Mesendoderm (in vitro differentiated cells): Measurements from ENCODE around the gene OR2D2.
"Not testable (repeated sequence)": the region's sequence is repeated elsewhere in the genome, so short reads cannot be mapped to it uniquely, and the experiment has no call there.

Experiments
- DNase-seq: peaks from one replicate; pipeline ENCODE4 v3.0.0; 2013
- H2AK5ac ChIP-seq: 2 replicates; pipeline ENCODE4 v1.6.1; 2013; ENCODE audit warnings: low read length, inconsistent platforms
- H2BK120ac ChIP-seq: 2 replicates; pipeline ENCODE4 v1.6.1; 2013; ENCODE audit warnings: low read depth, mild to moderate bottlenecking, low read length, moderate library complexity, mixed read lengths
- H2BK15ac ChIP-seq: replicated peaks from 2 replicates; pipeline ENCODE4 v1.6.1; 2013; ENCODE audit warnings: low read depth, mild to moderate bottlenecking, moderate library complexity
- H2BK5ac ChIP-seq: 2 replicates; pipeline ENCODE4 v1.6.1; 2013; ENCODE audit warnings: low read length, inconsistent platforms
- H3K18ac ChIP-seq: 2 replicates; pipeline ENCODE4 v1.6.1; 2013; ENCODE audit warnings: mild to moderate bottlenecking, low read length, mixed read lengths
- H3K23ac ChIP-seq: one replicate; pipeline ENCODE4 v1.6.1; 2013; ENCODE audit warnings: low read length
- H3K27ac ChIP-seq: 2 replicates; pipeline ENCODE4 v1.5.1; 2013; ENCODE audit warnings: low read depth, mild to moderate bottlenecking, inconsistent platforms, low read length, moderate library complexity
- H3K27me3 ChIP-seq: 2 replicates; pipeline ENCODE4 v1.6.1; 2013; ENCODE audit warnings: low read length, control low read depth, mild to moderate bottlenecking, inconsistent platforms; ENCODE audit not compliant: insufficient read depth, poor library complexity
- H3K36me3 ChIP-seq: 2 replicates; pipeline ENCODE4 v1.6.1; 2013; ENCODE audit warnings: low read length, inconsistent platforms; ENCODE audit not compliant: control insufficient read depth, insufficient read depth
- H3K4ac ChIP-seq: one replicate; pipeline ENCODE4 v1.6.1; 2013; ENCODE audit warnings: low read depth, mild to moderate bottlenecking, low read length, moderate library complexity
- H3K4me1 ChIP-seq: 2 replicates; pipeline ENCODE4 v1.6.1; 2013; ENCODE audit warnings: low read depth, low read length, inconsistent platforms; ENCODE audit not compliant: control insufficient read depth
- H3K4me2 ChIP-seq: 2 replicates; pipeline ENCODE4 v1.6.1; 2013; ENCODE audit warnings: low read length
- H3K4me3 ChIP-seq: 2 replicates; pipeline ENCODE4 v1.5.1; 2013; ENCODE audit warnings: mild to moderate bottlenecking, low read length
- H3K56ac ChIP-seq: one replicate; pipeline ENCODE4 v1.6.1; 2013; ENCODE audit warnings: low read length
- H3K79me1 ChIP-seq: 2 replicates; pipeline ENCODE4 v1.6.1; 2013; ENCODE audit warnings: low read length, inconsistent platforms
- H3K79me2 ChIP-seq: 2 replicates; pipeline ENCODE4 v1.6.1; 2013; ENCODE audit warnings: mild to moderate bottlenecking, low read length; ENCODE audit not compliant: control insufficient read depth, insufficient read depth
- H3K9ac ChIP-seq: 2 replicates; pipeline ENCODE4 v1.6.1; 2013; ENCODE audit warnings: low read length, inconsistent platforms
- H4K5ac ChIP-seq: one replicate; pipeline ENCODE4 v1.6.1; 2013; ENCODE audit warnings: low read length
- H4K8ac ChIP-seq: one replicate; pipeline ENCODE4 v1.6.1; 2013; ENCODE audit warnings: low read depth, mild to moderate bottlenecking, control low read depth, low read length, moderate library complexity
- whole genome bisulfite sequencing: extraction: QIAGEN DNeasy Blood & Tissue Kit; methylation state at CpG from one replicate; pipeline ENCODE4 v1.1.7; 2013; ENCODE audit warnings: low lambda C conversion rate, missing lambda C conversion rate; ENCODE audit not compliant: insufficient coverage; ENCODE audit errors: extremely low coverage; 5-methylcytosine and 5-hydroxymethylcytosine counted together

Gene OR2D2

DNA sequence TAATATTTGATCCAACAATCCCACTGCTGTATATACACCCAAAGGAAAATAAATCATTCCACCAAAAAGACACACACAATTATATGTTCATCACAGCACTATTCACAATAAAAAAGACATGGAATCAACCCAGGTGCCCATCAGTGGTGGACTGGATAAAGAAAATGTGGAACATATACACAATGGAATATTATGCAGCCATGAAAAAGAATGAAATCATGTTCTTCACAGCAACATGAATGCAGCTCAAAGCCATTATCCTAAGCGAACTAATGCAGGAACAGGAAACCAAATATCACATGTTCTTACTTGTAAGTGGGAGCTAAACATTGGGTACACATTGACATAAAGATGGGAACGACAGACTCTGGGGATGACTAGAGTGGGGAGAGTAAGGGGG is 27.4 kb upstream of the OR2D2 start:
- no peak for DNase-seq
- no peaks in the 10 kb centered on the region for H3K4me1 ChIP-seq
- no peaks in the 10 kb centered on the region for H3K36me3 ChIP-seq
- H2BK15ac ChIP-seq, result no peak overlapping the region
- no peak overlapping the region for H4K5ac ChIP-seq
- no peak overlapping the region for H3K4me2 ChIP-seq
- no peaks in the 10 kb centered on the region for H3K79me2 ChIP-seq
- no peak overlapping the region for H3K27ac ChIP-seq
- H3K23ac ChIP-seq, result no peak overlapping the region
- no peaks in the 10 kb centered on the region for H3K79me1 ChIP-seq
- no peak overlapping the region for H3K9ac ChIP-seq
- WGBS, result no CpG with 5 or more reads among the region's 2 CpGs
- no peak overlapping the region for H3K18ac ChIP-seq
- no peak overlapping the region for H3K4me3 ChIP-seq
- no peak overlapping the region for H4K8ac ChIP-seq
- H2BK5ac ChIP-seq, result no peak overlapping the region
- no peak overlapping the region for H3K56ac ChIP-seq
- H2BK120ac ChIP-seq, result no peak overlapping the region
- no peak overlapping the region for H2AK5ac ChIP-seq
- no peaks in the 10 kb centered on the region for H3K27me3 ChIP-seq
- H3K4ac ChIP-seq, result no peak overlapping the region

DNA sequence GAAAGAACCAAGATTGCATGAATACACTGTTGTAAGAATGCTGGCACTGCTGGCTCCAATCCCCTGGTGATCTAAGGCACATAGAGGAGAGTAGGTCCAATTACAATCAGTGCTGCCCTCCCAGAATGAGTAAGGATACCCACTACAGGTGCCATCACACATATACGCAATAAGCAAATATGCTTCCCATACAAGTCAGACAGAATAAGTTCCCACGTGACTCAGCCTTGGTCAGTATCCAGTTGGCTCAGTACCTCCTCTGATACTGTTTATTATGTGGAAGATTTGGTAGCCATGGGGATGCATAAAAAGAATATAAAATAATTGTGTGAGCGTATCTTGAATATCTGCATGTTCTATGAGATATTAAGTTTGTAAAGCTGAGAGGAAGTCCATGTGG is 19.6 kb upstream of the OR2D2 start:
- Histone ChIP-seq H2AK5ac (no peak overlapping the region), H3K4ac (no peak overlapping the region), H3K27ac (no peak overlapping the region), H3K4me3 (no peak overlapping the region), H3K56ac (no peak overlapping the region), H3K18ac (no peak overlapping the region), H2BK15ac (no peak overlapping the region), H3K9ac (no peak overlapping the region), H3K23ac (no peak overlapping the region), H4K8ac (no peak overlapping the region), H2BK5ac (no peak overlapping the region), H3K79me2 (no peaks in the 10 kb centered on the region), H3K4me2 (no peak overlapping the region), H4K5ac (no peak overlapping the region), H3K36me3 (no peaks in the 10 kb centered on the region), H3K27me3 (no peaks in the 10 kb centered on the region), H2BK120ac (no peak overlapping the region), H3K4me1 (no peaks in the 10 kb centered on the region), H3K79me1 (no peaks in the 10 kb centered on the region)
- DNase-seq, result no peak
- WGBS, result 100% methylated on average over 1 of the region's 3 CpGs

DNA sequence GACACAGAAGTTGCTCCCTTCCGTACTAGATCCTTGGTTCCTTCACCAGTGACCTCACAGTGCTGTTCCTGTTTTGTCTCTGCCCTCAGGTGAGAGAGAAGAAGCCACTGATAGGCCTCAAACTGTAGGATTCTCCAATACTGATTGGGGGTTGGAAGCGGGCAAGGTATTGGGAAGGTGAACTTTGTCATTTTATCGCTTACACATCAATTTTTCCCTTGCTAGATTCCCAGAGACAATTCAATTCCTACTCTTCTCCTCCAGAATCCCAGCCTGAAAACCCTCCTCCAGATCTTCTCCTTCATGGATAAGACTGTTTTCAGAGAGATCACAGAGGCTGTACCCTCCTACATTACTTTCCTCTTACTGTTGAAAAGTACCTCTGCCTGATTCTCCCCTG is 19.1 kb upstream of the OR2D2 start:
- Histone ChIP-seq H3K4me2 (no peak overlapping the region), H3K4me3 (no peak overlapping the region)

DNA sequence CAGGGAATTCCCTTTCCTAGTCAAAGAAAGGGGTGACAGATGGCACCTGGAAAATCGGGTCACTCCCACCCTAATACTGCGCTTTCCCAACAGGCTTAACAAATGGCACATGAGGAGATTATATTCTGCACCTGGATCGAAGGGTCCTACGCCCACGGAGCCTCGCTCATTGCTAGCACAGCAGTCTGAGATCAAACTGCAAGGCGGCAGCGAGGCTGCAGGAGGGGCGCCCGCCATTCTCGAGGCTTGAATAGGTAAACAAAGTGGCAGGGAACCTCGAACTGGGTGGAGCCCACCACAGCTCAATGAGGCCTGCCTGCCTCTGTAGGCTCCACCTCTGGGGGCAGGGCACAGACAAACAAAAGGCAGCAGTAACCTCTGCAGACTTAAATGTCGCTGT is 12.5 kb upstream of the OR2D2 start:
- H2AK5ac ChIP-seq, H2BK15ac ChIP-seq, H4K5ac ChIP-seq, H3K36me3 ChIP-seq, H3K27me3 ChIP-seq, H3K18ac ChIP-seq, H3K79me2 ChIP-seq, H3K27ac ChIP-seq, H3K23ac ChIP-seq, H2BK5ac ChIP-seq, H3K9ac ChIP-seq, H3K4me1 ChIP-seq, H3K56ac ChIP-seq, H3K4ac ChIP-seq, H4K8ac ChIP-seq, H2BK120ac ChIP-seq, DNase-seq, H3K4me2 ChIP-seq, H3K79me1 ChIP-seq, H3K4me3 ChIP-seq: not testable (repeated sequence)
- WGBS, result no CpG with 5 or more reads among the region's 13 CpGs

More for the DNA sequence above, 19.1 kb upstream of the OR2D2 start:
- H3K79me1 ChIP-seq, result no peaks in the 10 kb centered on the region
- H2AK5ac ChIP-seq, result no peak overlapping the region
- H3K36me3 ChIP-seq, result no peaks in the 10 kb centered on the region
- H2BK5ac ChIP-seq, result no peak overlapping the region
- no CpG with 5 or more reads among the region's 3 CpGs for WGBS
- no peak overlapping the region for H3K56ac ChIP-seq
- no peak overlapping the region for H3K27ac ChIP-seq
- no peak overlapping the region for H2BK120ac ChIP-seq
- no peak overlapping the region for H2BK15ac ChIP-seq
- no peaks in the 10 kb centered on the region for H3K4me1 ChIP-seq
- DNase-seq, result no peak
- H3K4ac ChIP-seq, result no peak overlapping the region
- H3K18ac ChIP-seq, result no peak overlapping the region
- H3K9ac ChIP-seq, result no peak overlapping the region
- H3K27me3 ChIP-seq, result no peaks in the 10 kb centered on the region
- no peak overlapping the region for H4K5ac ChIP-seq
- no peaks in the 10 kb centered on the region for H3K79me2 ChIP-seq
- H4K8ac ChIP-seq, result no peak overlapping the region
- no peak overlapping the region for H3K23ac ChIP-seq

DNA sequence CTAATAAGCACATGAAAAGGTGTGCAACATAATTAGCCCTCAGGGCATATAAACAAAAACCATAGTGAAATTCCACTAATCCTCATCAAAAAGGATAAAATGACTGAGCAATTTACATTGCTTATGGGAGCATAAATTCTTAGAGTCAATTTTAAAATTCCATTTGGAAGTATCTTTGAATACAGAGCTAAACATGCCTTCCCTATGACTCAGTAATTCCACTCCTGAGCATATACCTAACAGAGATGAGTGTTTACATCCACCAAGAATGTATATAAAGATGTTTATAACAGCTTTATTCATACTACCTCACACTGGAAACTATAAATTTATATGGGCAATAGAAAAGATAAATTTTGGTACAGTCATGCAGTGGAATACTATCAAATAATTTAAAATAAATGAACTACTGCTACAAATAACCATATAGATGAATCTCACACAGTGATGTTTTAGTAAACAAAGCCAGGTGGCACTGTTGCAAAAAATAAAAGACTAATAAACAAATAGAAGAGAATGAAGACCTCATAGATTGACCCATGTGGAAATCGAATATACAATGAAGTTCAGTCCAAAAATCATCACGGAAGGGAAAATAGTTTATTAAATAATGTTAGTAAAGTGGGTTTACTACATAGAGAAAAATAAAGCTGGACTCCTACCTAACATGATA is 8.2 kb upstream of the OR2D2 start:
- H2BK15ac ChIP-seq, result no peak overlapping the region
- H3K4me3 ChIP-seq, result no peak overlapping the region
- no peaks in the 10 kb centered on the region for H3K36me3 ChIP-seq
- peak; percentile 48 for DNase-seq
- H3K56ac ChIP-seq, result no peak overlapping the region
- H3K4me2 ChIP-seq, result no peak overlapping the region
- no peaks in the 10 kb centered on the region for H3K27me3 ChIP-seq
- no peak overlapping the region for H3K18ac ChIP-seq
- WGBS, result no CpG with 5 or more reads among the region's 2 CpGs
- no peak overlapping the region for H3K9ac ChIP-seq
- H2AK5ac ChIP-seq, result no peak overlapping the region
- no peak overlapping the region for H3K23ac ChIP-seq
- H3K4me1 ChIP-seq, result no peaks in the 10 kb centered on the region
- H3K4ac ChIP-seq, result no peak overlapping the region
- no peak overlapping the region for H3K27ac ChIP-seq
- no peaks in the 10 kb centered on the region for H3K79me2 ChIP-seq
- H3K79me1 ChIP-seq, result no peaks in the 10 kb centered on the region
- no peak overlapping the region for H4K8ac ChIP-seq
- no peak overlapping the region for H2BK120ac ChIP-seq
- no peak overlapping the region for H4K5ac ChIP-seq
- no peak overlapping the region for H2BK5ac ChIP-seq

DNA sequence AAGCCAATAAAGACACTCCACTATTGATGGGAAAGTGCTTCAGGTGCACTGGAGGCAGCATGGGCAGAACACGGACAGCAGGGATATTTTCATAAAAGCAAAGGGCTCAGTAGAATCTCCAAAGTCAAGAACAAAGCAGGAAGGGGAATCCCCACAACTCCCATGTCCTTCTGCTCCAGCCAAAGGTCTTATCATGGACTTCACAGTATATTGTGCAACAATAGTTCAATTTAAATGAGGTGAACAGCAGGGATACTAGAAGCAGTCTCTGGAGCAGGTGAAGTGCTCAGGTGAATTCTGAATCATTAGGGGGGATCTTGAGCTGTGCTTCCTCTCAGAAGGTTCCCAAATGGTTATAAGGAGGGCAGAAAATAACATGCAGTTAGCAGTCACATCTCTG is 6.6 kb upstream of the OR2D2 start:
- Histone ChIP-seq H3K79me2 (no peaks in the 10 kb centered on the region), H4K5ac (no peak overlapping the region), H3K79me1 (no peaks in the 10 kb centered on the region), H3K18ac (no peak overlapping the region), H3K4me1 (no peaks in the 10 kb centered on the region), H2AK5ac (no peak overlapping the region), H3K4ac (no peak overlapping the region), H2BK120ac (no peak overlapping the region), H3K56ac (no peak overlapping the region), H3K4me2 (no peak overlapping the region), H3K9ac (no peak overlapping the region), H2BK5ac (no peak overlapping the region), H2BK15ac (no peak overlapping the region), H3K36me3 (no peaks in the 10 kb centered on the region), H4K8ac (no peak overlapping the region), H3K27ac (no peak overlapping the region), H3K27me3 (no peaks in the 10 kb centered on the region), H3K23ac (no peak overlapping the region), H3K4me3 (no peak overlapping the region)
- WGBS, result no CpG with 5 or more reads among the region's 1 CpG
- DNase-seq, result no peak
